GM19240 (cell line): ENCODE measurements around the gene ANKRD29.
"Not testable (repeated sequence)": the region's sequence is repeated elsewhere in the genome, so short reads cannot be mapped to it uniquely, and the experiment has no call there.

Source experiments
- DNase-seq: peaks from one replicate; pipeline ENCODE4 v3.0.0; 2011; ENCODE audit warnings: low spot score; ENCODE audit not compliant: insufficient read length

Gene ANKRD29

GRCh38 chr18:23584019-23584983 lies 78.4 kb downstream of the ANKRD29 start:
- DNase-seq, result no peak

GRCh38 chr18:23583071-23583865 lies 79.4 kb downstream of the ANKRD29 start:
- no peak for DNase-seq

DNA sequence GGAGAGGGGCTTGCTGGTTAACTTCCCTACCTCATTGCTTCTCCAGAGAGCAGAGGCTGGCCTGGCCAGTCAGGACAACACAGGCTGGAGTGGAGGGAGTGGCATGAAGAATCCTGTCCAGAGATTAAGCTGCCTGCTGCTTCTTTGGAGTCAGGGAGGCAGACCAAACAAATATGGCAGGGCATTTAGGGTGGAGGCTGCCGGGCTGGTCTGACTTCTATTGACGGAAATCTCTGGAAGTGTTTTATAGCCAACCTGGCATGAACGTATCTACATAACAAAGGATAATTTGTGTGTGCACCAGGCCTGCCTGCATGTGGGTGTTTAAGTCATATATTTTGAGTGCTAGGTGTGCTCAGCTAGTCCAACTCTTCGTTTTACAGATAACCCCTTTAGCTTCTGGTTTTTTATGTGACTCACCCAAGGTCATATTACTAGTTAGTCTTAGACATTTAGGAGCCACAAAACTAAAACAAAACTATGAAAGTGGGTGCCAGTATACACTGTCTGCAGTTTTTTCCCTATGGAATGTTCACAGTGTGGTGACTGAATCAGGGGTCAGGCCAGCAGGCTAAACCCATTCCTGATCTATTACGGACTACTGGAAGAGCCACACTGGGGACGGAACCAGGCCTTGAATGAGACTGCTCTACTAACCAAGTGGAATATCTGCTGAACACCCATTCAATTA lies 81.9 kb downstream of the ANKRD29 start:
- DNase-seq, result no peak

DNA sequence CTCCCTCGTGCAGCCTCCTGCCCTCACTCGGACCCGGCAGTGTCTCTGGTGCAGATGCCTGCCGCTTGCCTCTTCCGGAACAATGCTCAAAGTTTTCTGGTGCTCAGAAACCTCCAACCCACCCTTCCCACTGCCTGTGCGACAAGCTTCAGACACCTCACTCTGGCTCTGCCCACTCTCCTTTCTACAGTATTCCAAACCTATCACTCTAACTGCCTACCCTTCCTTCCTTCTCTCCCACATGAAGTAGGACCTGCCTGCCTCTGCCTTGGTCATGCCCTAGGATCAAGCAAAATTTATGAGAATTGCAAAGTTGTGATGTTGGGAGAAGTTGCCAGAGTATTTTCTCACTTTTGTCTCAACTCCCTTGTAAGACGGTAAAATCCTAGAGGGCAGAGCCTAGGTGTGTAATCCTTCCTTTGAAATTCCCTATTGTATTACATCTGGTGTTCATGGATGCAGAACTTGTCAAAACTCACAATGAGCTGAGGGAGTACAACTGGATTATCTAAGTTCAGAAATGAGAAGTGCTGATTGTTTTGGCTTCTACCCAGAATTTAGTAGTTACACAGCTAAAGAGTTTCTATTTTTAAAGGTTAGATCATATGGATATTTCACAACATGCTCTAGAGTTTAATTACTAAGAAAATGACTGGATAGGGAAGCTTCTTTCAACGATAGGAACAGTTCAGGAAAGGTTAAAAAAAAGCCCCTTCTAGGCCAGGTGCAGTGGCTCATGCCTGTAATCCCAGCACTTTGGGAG lies 83.6 kb downstream of the ANKRD29 start:
- DNase-seq, result no peak

GRCh38 chr18:23578067-23578701 lies 84.5 kb downstream of the ANKRD29 start:
- no peak for DNase-seq

DNA sequence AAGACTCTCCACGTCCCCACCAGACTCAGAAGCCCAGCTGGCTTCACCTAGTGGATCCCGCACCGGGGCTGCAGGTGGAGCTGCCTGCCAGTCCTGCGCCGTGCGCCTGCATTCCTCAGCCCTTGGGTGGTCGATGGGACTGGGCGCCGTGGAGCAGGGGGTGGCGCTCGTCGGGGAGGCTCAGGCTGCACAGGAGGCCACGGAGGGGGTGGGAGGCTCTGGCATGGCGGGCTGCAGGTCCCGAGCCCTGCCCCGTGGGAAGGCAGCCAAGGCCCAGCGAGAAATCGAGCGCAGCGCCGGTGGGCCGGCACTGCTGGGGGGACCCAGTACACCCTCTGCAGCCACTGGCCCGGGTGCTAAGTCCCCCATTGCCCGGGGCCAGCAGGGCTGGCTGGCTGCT lies 85.2 kb downstream of the ANKRD29 start:
- DNase-seq, result not testable (repeated sequence)

- no peak for DNase-seq
These were observed 87.4 kb downstream of the ANKRD29 start for GRCh38 chr18:23575309-23575651.

DNA sequence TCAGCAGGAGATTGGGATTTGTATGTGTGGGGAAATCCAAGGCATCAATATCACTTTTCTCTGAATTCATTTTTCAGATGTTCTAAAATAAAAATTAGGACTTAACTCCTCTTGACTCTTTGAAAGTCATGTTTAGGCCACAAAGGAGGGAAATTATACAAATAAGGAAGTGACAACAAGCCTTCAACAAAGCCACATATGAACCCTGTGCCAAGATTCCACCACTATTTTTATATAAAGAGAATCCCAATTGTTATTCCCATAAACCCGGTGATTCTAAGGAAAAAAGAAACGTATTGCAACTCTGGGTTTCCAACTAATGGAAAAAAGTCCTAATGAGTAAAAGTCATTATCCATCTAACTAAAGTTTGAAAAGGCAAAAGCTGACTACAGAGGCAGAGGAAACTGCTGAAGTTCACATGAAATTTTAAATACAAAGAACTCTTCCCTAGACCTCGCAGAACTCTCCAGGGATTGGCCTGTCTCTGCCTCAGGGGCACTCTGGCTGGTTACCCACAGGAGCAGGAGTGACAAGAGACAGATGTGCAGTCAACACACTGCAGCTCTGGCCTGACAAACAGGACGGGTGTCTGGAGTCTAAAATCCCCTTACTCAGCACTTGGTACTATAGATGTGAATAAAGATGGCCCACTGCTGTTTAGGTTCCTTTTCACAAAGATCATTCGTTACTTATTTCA lies 88.0 kb downstream of the ANKRD29 start:
- no peak for DNase-seq

- DNase-seq, result no peak
These were observed 88.9 kb downstream of the ANKRD29 start for GRCh38 chr18:23573626-23574431.

DNA sequence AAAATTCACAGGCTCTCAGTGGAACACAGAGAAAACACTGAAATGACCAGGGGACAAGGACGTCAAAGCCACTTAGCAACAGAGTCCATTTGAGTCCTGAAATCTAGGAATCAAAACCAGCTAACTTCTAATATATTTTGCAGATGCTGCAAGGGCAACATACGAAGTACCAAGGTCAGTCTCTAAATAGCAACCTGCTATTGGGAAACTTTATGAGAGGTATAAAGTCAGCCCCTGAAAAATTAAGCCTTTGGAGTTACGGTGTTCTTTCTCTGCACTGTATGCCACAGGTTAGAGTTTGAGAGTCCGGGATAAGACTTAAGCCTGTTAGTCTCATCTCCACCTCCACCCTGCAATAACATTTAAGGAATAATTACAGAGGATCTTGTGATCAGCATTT lies 89.7 kb downstream of the ANKRD29 start:
- DNase-seq, result no peak

GRCh38 chr18:23572570-23572969 lies 90.1 kb downstream of the ANKRD29 start:
- no peak for DNase-seq

DNA sequence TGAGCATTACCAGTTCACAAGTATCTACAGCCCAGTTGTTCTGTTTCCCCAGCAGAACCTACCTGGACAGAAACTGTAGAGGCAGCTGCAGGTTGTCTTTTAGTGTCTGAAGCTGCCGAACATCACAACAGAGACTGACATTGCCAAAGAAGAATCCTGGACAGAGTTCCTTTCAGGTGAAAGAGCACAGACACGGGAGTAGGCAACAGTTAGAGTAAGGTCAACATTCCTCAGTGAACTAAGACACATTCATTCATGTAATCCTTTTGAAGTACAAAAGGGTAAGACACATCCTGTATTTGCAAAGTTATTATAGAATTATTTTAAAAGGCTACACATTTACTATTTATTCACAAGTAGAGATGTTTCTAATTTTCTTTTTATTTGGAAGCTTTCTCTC lies 90.7 kb downstream of the ANKRD29 start:
- no peak for DNase-seq

- no peak for DNase-seq
These were observed 91.7 kb downstream of the ANKRD29 start for GRCh38 chr18:23570912-23571504.

- no peak for DNase-seq
These were observed 93.2 kb downstream of the ANKRD29 start for GRCh38 chr18:23569299-23570063.

GRCh38 chr18:23568281-23569138 lies 94.2 kb downstream of the ANKRD29 start:
- no peak for DNase-seq

DNA sequence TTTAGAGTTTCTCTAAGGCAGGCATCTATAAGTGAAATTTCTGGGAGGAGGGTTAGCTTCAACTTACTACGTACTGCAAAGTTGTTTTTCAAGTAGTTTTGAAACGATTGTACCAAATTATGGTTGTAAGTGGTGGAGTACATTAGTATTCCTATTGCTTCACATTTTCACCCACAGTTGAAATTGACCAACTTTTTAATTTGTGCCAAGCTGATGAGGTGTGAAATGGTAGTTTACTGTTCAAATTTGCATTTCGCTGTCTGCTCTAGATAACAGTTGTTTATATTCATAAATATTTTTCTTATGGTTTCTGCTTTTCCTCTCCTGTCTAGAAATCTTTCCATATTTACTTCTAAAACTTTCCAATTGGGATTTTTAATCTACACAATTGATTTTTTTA lies 95.0 kb downstream of the ANKRD29 start:
- no peak for DNase-seq

DNA sequence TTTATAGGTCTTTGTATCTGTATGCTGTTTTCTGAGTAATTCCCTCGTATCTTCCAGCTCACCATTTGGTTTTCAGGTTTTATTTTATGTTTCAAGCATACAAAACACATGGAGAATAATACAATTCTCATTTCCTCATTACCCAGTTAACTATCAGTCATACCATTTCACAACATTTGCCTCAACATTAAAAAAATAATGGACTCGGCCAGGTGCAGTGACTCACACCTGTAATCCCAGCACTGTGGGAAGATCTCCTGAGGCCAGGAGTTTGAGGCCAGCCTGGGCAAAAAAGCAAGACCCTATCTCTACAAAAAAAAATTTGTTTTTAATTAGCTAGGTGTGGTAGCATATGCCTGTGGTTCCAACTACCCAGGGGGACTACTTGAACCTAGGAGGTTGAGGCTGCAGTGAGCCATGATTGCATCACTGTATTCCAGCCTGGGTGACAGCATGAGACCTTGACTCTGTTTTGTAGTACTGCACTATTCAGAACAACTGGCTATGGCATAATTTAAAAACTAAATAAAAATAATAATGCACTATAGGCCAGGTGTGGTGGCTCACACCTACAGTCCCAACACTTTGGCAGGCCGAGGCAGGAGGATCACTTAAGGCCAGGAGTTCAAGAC lies 96.7 kb downstream of the ANKRD29 start:
- DNase-seq, result no peak
